HCT116 (cell line): ENCODE results near the gene ADGRL3. TPM values are rescaled to one million over a fixed set of nuclear protein-coding genes. Genes with fewer than 3 reads are reported as not detected.
A peak's percentile ranks its signal among the peaks of the same experiment; 100 is the strongest.

Source experiments
- ATAC-seq: fragments of 200-7000 bp; cut with Tn5 transposase; 2 replicates; pipeline ENCODE4 v1.9.1; 2020; ENCODE audit warnings: mild to moderate bottlenecking, moderate library complexity
- Bru-seq: library from RNA; stranded (reverse); fragments of 400-500 nt; gene quantifications from one replicate; lab custom pipeline; 2021; lab: Mats Ljungman, UMichigan
- BruChase-seq, 2 experiments: library from RNA; stranded (reverse); fragments of 400-500 nt; gene quantifications; one replicate each; lab custom pipeline; 2021; lab: Mats Ljungman, UMichigan
- BruUV-seq: library from RNA; stranded (reverse); fragments of 400-500 nt; replicated peaks from 2 replicates; lab custom pipeline; 2021; lab: Mats Ljungman, UMichigan
- CTCF ChIA-PET: fragments of 300-600 bp; sonication (Branson Sonifier 250); formaldehyde crosslinking; loops from one replicate; lab custom pipeline; 2021; ENCODE audit warnings: antibody characterized with exemption; lab: Charles Lee
- POLR2A ChIA-PET: fragments of 300-600, 350-600 bp; sonication (Branson Sonifier 250); formaldehyde crosslinking; loops from one replicate; lab custom pipeline; 2021; ENCODE audit warnings: antibody characterized with exemption; lab: Charles Lee
- RAD21 ChIA-PET, 2 experiments: fragments of 300-600 bp; sonication (Branson Sonifier 250); formaldehyde crosslinking; loops; one replicate each; lab custom pipeline; 2023; ENCODE audit warnings: low total read pairs in 2 of 2; ENCODE audit not compliant: uncharacterized antibody in 2 of 2, unreplicated experiment in 2 of 2, low non-redundant PET in 1 of 2; lab: Charles Lee
- DNase-seq: peaks from one replicate; pipeline ENCODE4 v3.0.0-alpha.2; 2010; ENCODE audit warnings: low read depth, low spot score
- H2AFZ ChIP-seq: fragments of 200-600 bp; shearing (Covaris generic), sonication (generic); 2 replicates; pipeline ENCODE4 v1.6.1; 2017; ENCODE audit warnings: low read depth, mixed run types, mixed read lengths, antibody characterized with exemption, low read length; ENCODE audit not compliant: poor library complexity, severe bottlenecking
- H3K27ac ChIP-seq: 2 replicates; pipeline ENCODE4 v1.5.1; 2012; ENCODE audit warnings: low read depth, low read length
- H3K27me3 ChIP-seq: fragments of 200-600 bp; sonication (generic); 2 replicates; pipeline ENCODE4 v1.6.1; 2016; ENCODE audit warnings: mixed run types, low read length, mixed read lengths; ENCODE audit not compliant: insufficient read depth
- H3K36me3 ChIP-seq, 2 experiments: fragments of 200-500 bp in 1 of 2; fragments of 200-600 bp in 1 of 2; sonication (Bioruptor generic) in 1 of 2; sonication (generic) in 1 of 2; 2 replicates each; pipeline versions ENCODE4 v1.5.1 to v1.6.1; 2014 to 2016; ENCODE audit warnings: low read length in 2 of 2, inconsistent platforms in 1 of 2, mixed read lengths in 1 of 2, mixed run types in 1 of 2; ENCODE audit not compliant: insufficient read depth in 2 of 2, control insufficient read depth in 1 of 2
- H3K4me1 ChIP-seq, 2 experiments: fragments of 200-600 bp in 1 of 2; sonication (generic) in 1 of 2; 2 replicates each; pipeline versions ENCODE4 v1.5.1 to v1.6.1; 2012 to 2017; ENCODE audit warnings: low read length in 2 of 2, inconsistent platforms in 1 of 2, mild to moderate bottlenecking in 1 of 2, mixed read lengths in 1 of 2, mixed run types in 1 of 2, moderate library complexity in 1 of 2; ENCODE audit not compliant: insufficient read depth in 2 of 2, control insufficient read depth in 1 of 2
- H3K4me2 ChIP-seq: fragments of 200-600 bp; sonication (generic); 2 replicates; pipeline ENCODE4 v1.6.1; 2017; ENCODE audit warnings: mixed run types, low read length, mixed read lengths
- H3K4me3 ChIP-seq, 2 experiments: fragments of 200-600 bp in 1 of 2; sonication (generic) in 1 of 2; replicated peaks in 1 of 2; 2 replicates each; pipeline ENCODE4 v1.5.1; 2011 to 2016; ENCODE audit warnings: low read length in 2 of 2, control low read depth in 1 of 2, low read depth in 1 of 2, mild to moderate bottlenecking in 1 of 2, mixed read lengths in 1 of 2, mixed run types in 1 of 2
- H3K79me2 ChIP-seq: fragments of 200-600 bp; sonication (generic); 2 replicates; pipeline ENCODE4 v1.6.1; 2017; ENCODE audit warnings: mild to moderate bottlenecking, mixed run types, low read length, moderate library complexity, mixed read lengths; ENCODE audit not compliant: insufficient read depth
- H3K9ac ChIP-seq: fragments of 200-600 bp; sonication (generic); 2 replicates; pipeline ENCODE4 v1.6.1; 2016; ENCODE audit warnings: low read length, mixed read lengths
- H3K9me2 ChIP-seq: fragments of 200-600 bp; sonication (generic), shearing (Covaris generic); 2 replicates; pipeline ENCODE4 v1.6.1; 2017; ENCODE audit warnings: mixed run types, mild to moderate bottlenecking, moderate library complexity; ENCODE audit not compliant: insufficient read depth
- H3K9me3 ChIP-seq, 2 experiments: fragments of 200-500 bp in 1 of 2; fragments of 200-600 bp in 1 of 2; sonication (Bioruptor generic) in 1 of 2; sonication (generic) in 1 of 2; 2 replicates each; pipeline ENCODE4 v1.6.1; 2014 to 2017; ENCODE audit warnings: low read length in 2 of 2, mixed read lengths in 2 of 2, inconsistent platforms in 1 of 2, low read depth in 1 of 2, mild to moderate bottlenecking in 1 of 2, mixed run types in 1 of 2, moderate library complexity in 1 of 2; ENCODE audit not compliant: control insufficient read depth in 1 of 2, insufficient read depth in 1 of 2
- H4K20me1 ChIP-seq: fragments of 200-600 bp; sonication (generic), shearing (Covaris generic); 2 replicates; pipeline ENCODE4 v1.6.1; 2017; ENCODE audit warnings: mixed run types, mild to moderate bottlenecking, moderate library complexity; ENCODE audit not compliant: insufficient read depth
- EGR1 ChIP-seq: IDR thresholded peaks from 2 replicates; pipeline ENCODE4 v1.6.1; 2012; ENCODE audit warnings: low read depth
- ELF1 ChIP-seq: IDR thresholded peaks from 2 replicates; pipeline ENCODE4 v1.6.1; 2012; ENCODE audit warnings: low read depth, borderline replicate concordance
- EZH2 ChIP-seq: fragments of 200-600 bp; sonication (generic); IDR thresholded peaks from 2 replicates; pipeline ENCODE4 v1.6.1; 2017; ENCODE audit warnings: antibody characterized with exemption, mixed run types
- EZH2phosphoT487 ChIP-seq: fragments of 200-600 bp; IDR thresholded peaks from 2 replicates; pipeline ENCODE4 v1.6.1; 2018; ENCODE audit warnings: antibody characterized with exemption, borderline replicate concordance
- POLR2A ChIP-seq: IDR thresholded peaks from 2 replicates; pipeline ENCODE4 v1.7.0; 2011; ENCODE audit warnings: borderline replicate concordance; ENCODE audit not compliant: insufficient read depth, insufficient read length; ENCODE audit errors: extremely low read depth
- POLR2AphosphoS5 ChIP-seq: IDR thresholded peaks from 2 replicates; pipeline ENCODE4 v1.6.1; 2011; ENCODE audit warnings: mild to moderate bottlenecking, low read depth, low read length, moderate library complexity
- RAD21 ChIP-seq: IDR thresholded peaks from 2 replicates; pipeline ENCODE4 v1.6.1; 2012; ENCODE audit warnings: low read depth, mild to moderate bottlenecking
- SIN3A ChIP-seq: IDR thresholded peaks from 2 replicates; pipeline ENCODE4 v1.6.1; 2012; ENCODE audit warnings: low read depth
- SRF ChIP-seq: IDR thresholded peaks from 2 replicates; pipeline ENCODE4 v1.6.1; 2012; ENCODE audit warnings: low read depth
- TCF7L2 ChIP-seq: IDR thresholded peaks from 2 replicates; pipeline ENCODE4 v1.7.0; 2011; ENCODE audit warnings: borderline replicate concordance, inconsistent platforms; ENCODE audit not compliant: insufficient read depth, insufficient read length; ENCODE audit errors: extremely low read depth
- ZBTB33 ChIP-seq: IDR thresholded peaks from 2 replicates; pipeline ENCODE4 v1.6.1; 2011; ENCODE audit warnings: mild to moderate bottlenecking, low read length, moderate library complexity; ENCODE audit not compliant: insufficient replicate concordance; ENCODE audit errors: extremely low read depth
- ZFX ChIP-seq: fragments of 450-650 bp; IDR thresholded peaks from 2 replicates; pipeline ENCODE4 v1.6.1; 2017
- intact Hi-C: fragments of 100-400 bp; cut with micrococcal nuclease; formaldehyde crosslinking; loops from 2 replicates; pipeline ENCODE4 v1.10.0; 2022
- long read RNA-seq: library from polyadenylated mRNA; unstranded; transcript quantifications from one replicate; pipeline ENCODE4 v2.0.0, GENCODE V29; 2021; ENCODE audit not compliant: unreplicated experiment
- polyA plus RNA-seq: library from polyadenylated mRNA; unstranded; fragments of >200 nt; gene quantifications from 2 replicates; pipeline ENCODE4 v1.2.1, GENCODE V29; 2012; ENCODE audit warnings: missing spikeins
- total RNA-seq: library from RNA; stranded (reverse); gene quantifications from one replicate; pipeline ENCODE4 v1.2.1, GENCODE V29; 2021; ENCODE audit not compliant: unreplicated experiment
- TF ChIP-seq, protein P1 (sequence below): IDR thresholded peaks from 2 replicates; pipeline ENCODE4 v1.6.1; 2012

Gene ADGRL3
- total RNA-seq, result not detected
- polyA plus RNA-seq, result not detected in 2 replicates
- percentile 1 among the genes with signal in this experiment for Bru-seq, nascent RNA
- percentile 0 among the genes with signal in this experiment for BruChase-seq, experiment 1, labeled RNA remaining after a 6-hour chase
- BruChase-seq, experiment 2, labeled RNA remaining after a 2-hour chase, result percentile 1 among the genes with signal in this experiment
- long read RNA-seq, result 0 reads

DNA sequence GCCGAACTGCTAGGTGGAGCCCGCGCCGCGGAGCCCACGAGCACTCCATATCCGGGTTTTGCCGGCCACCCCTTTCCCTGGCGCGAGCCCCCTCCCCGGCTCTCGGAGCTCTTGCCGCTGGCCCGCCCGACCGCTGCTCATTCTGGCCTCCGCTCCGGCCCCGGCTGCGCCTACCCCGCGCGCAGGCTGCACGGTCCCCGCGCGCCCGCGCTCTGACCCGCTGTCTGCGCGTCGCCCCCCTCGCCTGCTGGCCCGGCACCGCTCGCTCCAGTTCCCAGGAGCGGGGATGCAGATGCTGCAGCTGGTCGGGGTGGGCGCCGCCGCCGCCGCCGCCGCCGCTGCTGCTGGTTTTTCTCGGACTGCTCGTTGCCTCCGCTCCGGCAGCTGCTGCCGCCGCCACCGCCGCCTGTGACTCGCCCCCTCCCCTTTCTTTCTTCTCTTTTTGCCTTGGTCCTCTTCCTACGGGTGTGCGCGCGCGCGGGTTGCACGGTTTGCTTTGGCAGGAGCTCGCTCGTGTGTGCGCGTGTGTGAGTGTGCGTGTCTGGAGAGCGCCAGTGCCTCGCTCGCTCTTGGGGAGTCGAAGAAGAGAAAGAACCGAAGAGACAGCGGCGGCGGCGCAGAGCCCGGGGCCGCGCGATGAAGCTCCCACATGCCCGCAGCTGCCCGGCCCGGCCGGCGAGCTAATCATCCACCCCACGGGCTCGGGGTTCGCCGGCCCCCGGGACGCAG is at the start of gene ADGRL3:
TSS of gene ADGRL3 (plus strand) at position 140 of the 729 bp plus-strand sequence.
- no peak for TF ChIP-seq SRF
- TF ChIP-seq TCF7L2, result no peak
- no peak for TF ChIP-seq EZH2
- TF ChIP-seq ZBTB33, result no peak
- no peak for TF ChIP-seq POLR2A
- no peak for TF ChIP-seq ELF1
- no peak for TF ChIP-seq SIN3A
- TF ChIP-seq EZH2phosphoT487, result no peak
- no peak for TF ChIP-seq RAD21
- no peak for TF ChIP-seq POLR2AphosphoS5
- TF ChIP-seq, protein P1, sequence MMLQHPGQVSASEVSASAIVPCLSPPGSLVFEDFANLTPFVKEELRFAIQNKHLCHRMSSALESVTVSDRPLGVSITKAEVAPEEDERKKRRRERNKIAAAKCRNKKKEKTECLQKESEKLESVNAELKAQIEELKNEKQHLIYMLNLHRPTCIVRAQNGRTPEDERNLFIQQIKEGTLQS, result no peak
- TF ChIP-seq EGR1, result no peak
- no peak for TF ChIP-seq ZFX
- no peaks in the 10 kb centered on the region for H3K4me1 ChIP-seq
- no peak within 1 kb of the TSS for H3K4me3 ChIP-seq
- DNase-seq (no peak), ATAC-seq (no peak)
- H2AFZ ChIP-seq, result no peak within 1 kb of the TSS
- intact Hi-C loops, result no loop called here
- BruUV-seq, result no TSS peak
- ChIA-PET POLR2A (no interaction called here), RAD21 (no interaction called here), CTCF (no interaction called here)
- H3K9me3 ChIP-seq, result peaks cover 5 to 17% of the 10 kb centered on the region in 2 experiments; a peak in 2 of 4 replicates
- no peaks in the 10 kb centered on the region for H3K9me2 ChIP-seq
- H3K27ac ChIP-seq, result no peak within 1 kb of the TSS
- H3K27me3 ChIP-seq, result no peaks in the 10 kb centered on the region
- no peaks in the 10 kb centered on the region for H4K20me1 ChIP-seq
- H3K9ac ChIP-seq, result no peak within 1 kb of the TSS
- H3K79me2 ChIP-seq, result no peaks in the 10 kb centered on the region
- no peaks in the 10 kb centered on the region for H3K36me3 ChIP-seq
- H3K4me2 ChIP-seq, result no peak within 1 kb of the TSS
